Upper lobe of right lung (tissue), 1 donor: ENCODE results near the gene STARD10. TPM values are rescaled to one million over a fixed set of nuclear protein-coding genes. Genes with fewer than 3 reads are reported as not detected.

Experiments used
- ATAC-seq: fragments of 200-7000 bp; cut with Tn5 transposase; one replicate; pipeline ENCODE4 v1.9.1; 2020; ENCODE audit warnings: mild to moderate bottlenecking, moderate library complexity
- DNase-seq: peaks from one replicate; pipeline ENCODE4 v3.0.0-alpha.2; 2020
- H3K27ac ChIP-seq: fragments of 200-600 bp; one replicate; pipeline ENCODE4 v1.8.0; 2022
- H3K27me3 ChIP-seq: fragments of 200-600 bp; one replicate; pipeline ENCODE4 v1.8.0; 2022; ENCODE audit warnings: mild to moderate bottlenecking
- H3K36me3 ChIP-seq: fragments of 200-600 bp; one replicate; pipeline ENCODE4 v1.8.0; 2022
- H3K4me1 ChIP-seq: fragments of 200-600 bp; one replicate; pipeline ENCODE4 v1.8.0; 2022
- H3K4me3 ChIP-seq: fragments of 200-600 bp; one replicate; pipeline ENCODE4 v1.8.0; 2022; ENCODE audit warnings: mild to moderate bottlenecking
- H3K9me3 ChIP-seq: fragments of 200-600 bp; one replicate; pipeline ENCODE4 v1.8.0; 2022
- intact Hi-C: fragments of 100-400 bp; cut with DNase I; formaldehyde crosslinking; loops from one replicate; pipeline ENCODE4 v1.11.0; 2022
- total RNA-seq: library from RNA; stranded (reverse); fragmentation: NEBNext Ultra II Directional; extraction: Animal tissue kit (Norgen Biotek cat#: 25700); gene quantifications from one replicate; pipeline ENCODE4 v1.2.1, GENCODE V29; 2021
- TF ChIP-seq, protein P1 (sequence below): fragments of 200-600 bp; IDR thresholded peaks from one replicate; pipeline ENCODE4 v1.8.0; 2022; ENCODE audit warnings: antibody characterized with exemption
- donor health status: DM: no; HTN: yes; CAD: no; lungs with severe emphysema.

The STARD10 gene
- total RNA-seq, 1 donor from 2014 or later = 116 TPM

DNA sequence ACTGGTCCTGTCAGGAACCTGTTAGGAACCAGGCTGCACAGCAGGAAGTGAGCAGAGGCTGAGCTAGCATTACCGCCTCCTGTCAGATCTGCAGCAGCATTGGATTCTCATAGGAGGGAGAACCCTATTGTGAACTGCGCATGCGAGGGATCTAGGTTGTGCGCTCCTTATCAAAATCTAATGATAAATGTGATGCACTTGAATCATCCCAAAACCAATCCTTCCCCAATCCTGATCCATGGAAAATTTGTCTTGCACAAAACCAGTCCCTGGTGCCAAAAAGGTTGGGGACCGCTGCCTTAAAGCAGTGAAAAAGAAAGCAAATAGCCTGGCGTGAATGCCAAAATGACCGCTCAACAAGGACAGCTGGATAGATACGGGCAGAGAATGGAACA is 39.7 kb downstream of the STARD10 start:
- TF ChIP-seq, protein P1, sequence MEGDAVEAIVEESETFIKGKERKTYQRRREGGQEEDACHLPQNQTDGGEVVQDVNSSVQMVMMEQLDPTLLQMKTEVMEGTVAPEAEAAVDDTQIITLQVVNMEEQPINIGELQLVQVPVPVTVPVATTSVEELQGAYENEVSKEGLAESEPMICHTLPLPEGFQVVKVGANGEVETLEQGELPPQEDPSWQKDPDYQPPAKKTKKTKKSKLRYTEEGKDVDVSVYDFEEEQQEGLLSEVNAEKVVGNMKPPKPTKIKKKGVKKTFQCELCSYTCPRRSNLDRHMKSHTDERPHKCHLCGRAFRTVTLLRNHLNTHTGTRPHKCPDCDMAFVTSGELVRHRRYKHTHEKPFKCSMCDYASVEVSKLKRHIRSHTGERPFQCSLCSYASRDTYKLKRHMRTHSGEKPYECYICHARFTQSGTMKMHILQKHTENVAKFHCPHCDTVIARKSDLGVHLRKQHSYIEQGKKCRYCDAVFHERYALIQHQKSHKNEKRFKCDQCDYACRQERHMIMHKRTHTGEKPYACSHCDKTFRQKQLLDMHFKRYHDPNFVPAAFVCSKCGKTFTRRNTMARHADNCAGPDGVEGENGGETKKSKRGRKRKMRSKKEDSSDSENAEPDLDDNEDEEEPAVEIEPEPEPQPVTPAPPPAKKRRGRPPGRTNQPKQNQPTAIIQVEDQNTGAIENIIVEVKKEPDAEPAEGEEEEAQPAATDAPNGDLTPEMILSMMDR = no peak
- H3K27ac ChIP-seq = no peak overlapping the region
- no peak overlapping the region for H3K4me3 ChIP-seq
- H3K36me3 ChIP-seq = peaks cover 8% of the 10 kb centered on the region
- no peaks in the 10 kb centered on the region for H3K9me3 ChIP-seq
- no peak for DNase-seq
- no peak for ATAC-seq
- intact Hi-C loops = no loop called here
- H3K4me1 ChIP-seq = peaks cover 22% of the 10 kb centered on the region
- H3K27me3 ChIP-seq = no peaks in the 10 kb centered on the region

- Histone ChIP-seq H3K4me3 (no peak overlapping the region), H3K4me1 (peaks cover 19% of the 10 kb centered on the region), H3K27me3 (no peaks in the 10 kb centered on the region), H3K36me3 (peaks cover 12% of the 10 kb centered on the region), H3K9me3 (no peaks in the 10 kb centered on the region), H3K27ac (no peak overlapping the region)
- TF ChIP-seq, protein P1 = peak; percentile 19
- ATAC-seq (no peak), DNase-seq (no peak)
- intact Hi-C loops = no loop called here
Observed at GRCh38 chr11:72753341-72754148, 40.3 kb downstream of the STARD10 start.

GRCh38 chr11:72752088-72752914 is 41.5 kb downstream of the STARD10 start, which contains the start of gene ARAP1:
Gene ARAP1 (minus strand): TSS chr11:72752408. CDS start chr11:72727128, 25,280 bp downstream.
- H3K27me3 ChIP-seq = no peaks in the 10 kb centered on the region
- intact Hi-C loops = no loop called here
- peaks cover 19% of the 10 kb centered on the region for H3K4me1 ChIP-seq
- DNase-seq (peak; percentile 91), ATAC-seq (peak; percentile 91)
- H3K4me3 ChIP-seq = peak within 1 kb of the TSS; percentile 80
- H3K27ac ChIP-seq = peak within 1 kb of the TSS; percentile 79
- no peaks in the 10 kb centered on the region for H3K9me3 ChIP-seq
- peaks cover 12% of the 10 kb centered on the region for H3K36me3 ChIP-seq
- TF ChIP-seq, protein P1 = no peak

- Histone ChIP-seq H3K27ac (peak overlapping the region; percentile 79), H3K36me3 (peaks cover 9% of the 10 kb centered on the region), H3K9me3 (no peaks in the 10 kb centered on the region), H3K4me3 (peak overlapping the region; percentile 80), H3K27me3 (no peaks in the 10 kb centered on the region), H3K4me1 (peaks cover 23% of the 10 kb centered on the region)
- TF ChIP-seq, protein P1 = no peak
- DNase-seq = no peak
- peak; percentile 65 for ATAC-seq
- intact Hi-C loops = no loop called here
Observed at GRCh38 chr11:72751116-72752087, 42.4 kb downstream of the STARD10 start.

DNA sequence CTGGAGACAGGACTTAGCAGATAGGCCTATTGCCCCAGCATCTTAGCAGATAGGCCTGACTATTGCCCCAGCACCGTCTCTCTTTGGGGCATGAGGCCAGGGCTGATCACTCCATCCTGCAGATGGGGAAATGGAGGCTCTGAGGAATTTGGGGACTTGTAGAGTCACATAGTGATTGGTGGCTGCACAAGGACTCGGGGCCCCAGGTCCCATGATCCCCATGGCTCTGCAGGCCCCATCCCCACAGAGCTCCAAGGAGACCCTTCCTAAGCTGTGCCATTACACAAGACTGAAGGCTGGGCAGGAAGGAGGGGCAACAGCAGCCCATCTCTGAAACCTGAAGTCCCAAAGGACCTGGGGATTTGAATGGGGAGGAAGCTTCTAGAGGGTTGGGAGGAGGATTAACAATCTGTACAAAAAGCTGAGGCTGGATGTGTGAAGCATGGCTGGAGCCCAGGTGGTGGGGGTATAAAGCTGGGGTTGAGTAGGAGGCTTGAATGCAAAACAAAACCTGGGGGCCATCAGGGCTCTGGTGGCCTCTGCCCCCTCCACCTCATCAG is 43.2 kb downstream of the STARD10 start:
- no peaks in the 10 kb centered on the region for H3K9me3 ChIP-seq
- DNase-seq = no peak
- peak overlapping the region; percentile 48 for H3K27ac ChIP-seq
- peaks cover 9% of the 10 kb centered on the region for H3K36me3 ChIP-seq
- intact Hi-C loops = no loop called here
- no peak for ATAC-seq
- H3K27me3 ChIP-seq = no peaks in the 10 kb centered on the region
- TF ChIP-seq, protein P1 = no peak
- H3K4me3 ChIP-seq = peak overlapping the region; percentile 80
- H3K4me1 ChIP-seq = peaks cover 27% of the 10 kb centered on the region
